ENCODE measurements around the gene SLC26A11.

DNA sequence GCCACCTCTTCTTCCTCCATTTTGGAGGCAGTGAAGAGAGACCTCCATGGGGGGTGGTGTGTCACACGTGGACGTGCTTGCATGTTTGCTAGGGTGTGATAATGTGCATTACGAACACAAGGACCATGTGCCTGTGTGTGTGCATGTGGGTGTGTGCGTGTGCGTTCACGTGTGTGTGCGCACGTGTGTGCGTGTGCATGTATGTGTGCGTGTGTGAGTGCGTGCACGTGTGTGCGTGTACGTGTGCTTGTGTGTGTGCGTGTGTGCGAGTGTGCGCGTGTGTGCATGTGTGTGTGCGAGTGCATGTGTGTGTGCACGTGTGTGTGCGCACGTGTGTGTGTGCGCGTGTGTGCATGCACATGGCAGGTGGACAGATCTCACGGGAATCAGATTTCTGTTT lies 69.9 kb downstream of the SLC26A11 start:
- TF ChIP-seq, protein P1, sequence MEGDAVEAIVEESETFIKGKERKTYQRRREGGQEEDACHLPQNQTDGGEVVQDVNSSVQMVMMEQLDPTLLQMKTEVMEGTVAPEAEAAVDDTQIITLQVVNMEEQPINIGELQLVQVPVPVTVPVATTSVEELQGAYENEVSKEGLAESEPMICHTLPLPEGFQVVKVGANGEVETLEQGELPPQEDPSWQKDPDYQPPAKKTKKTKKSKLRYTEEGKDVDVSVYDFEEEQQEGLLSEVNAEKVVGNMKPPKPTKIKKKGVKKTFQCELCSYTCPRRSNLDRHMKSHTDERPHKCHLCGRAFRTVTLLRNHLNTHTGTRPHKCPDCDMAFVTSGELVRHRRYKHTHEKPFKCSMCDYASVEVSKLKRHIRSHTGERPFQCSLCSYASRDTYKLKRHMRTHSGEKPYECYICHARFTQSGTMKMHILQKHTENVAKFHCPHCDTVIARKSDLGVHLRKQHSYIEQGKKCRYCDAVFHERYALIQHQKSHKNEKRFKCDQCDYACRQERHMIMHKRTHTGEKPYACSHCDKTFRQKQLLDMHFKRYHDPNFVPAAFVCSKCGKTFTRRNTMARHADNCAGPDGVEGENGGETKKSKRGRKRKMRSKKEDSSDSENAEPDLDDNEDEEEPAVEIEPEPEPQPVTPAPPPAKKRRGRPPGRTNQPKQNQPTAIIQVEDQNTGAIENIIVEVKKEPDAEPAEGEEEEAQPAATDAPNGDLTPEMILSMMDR (IDR thresholded peaks at IDR 0.05; ENCODE audit: low read depth, low read length), result no peak
- TF ChIP-seq MYC (IDR thresholded peaks at IDR 0.05; ENCODE audit: low read depth, low read length), result no peak
